CD4-positive, alpha-beta T cell (primary cell): Measurements from ENCODE around the gene KCNJ5. TPM values are rescaled to one million over a fixed set of nuclear protein-coding genes. Genes with fewer than 3 reads are reported as not detected.

ENCODE experiments used
- ATAC-seq: fragments of 200-7000 bp; cut with Tn5 transposase; one replicate; pipeline ENCODE4 v1.10.0; 2022; ENCODE audit warnings: mild to moderate bottlenecking; ENCODE audit not compliant: poor library complexity
- CTCF ChIA-PET: fragments of 350-600 bp; sonication (Branson Sonifier 250); formaldehyde crosslinking; loops from one replicate; lab custom pipeline; 2021; ENCODE audit warnings: antibody characterized with exemption, inconsistent platforms; lab: Charles Lee
- POLR2A ChIA-PET: fragments of 350-600 bp; sonication (Branson Sonifier 250); formaldehyde crosslinking; loops from one replicate; lab custom pipeline; 2021; ENCODE audit warnings: antibody characterized with exemption, inconsistent platforms; lab: Charles Lee
- DNase-seq, 14 experiments: peaks; one replicate each; pipeline ENCODE4 v3.0.0-alpha.2; 2013 to 2020; ENCODE audit warnings: mixed read lengths in 2 of 14
- H3K27ac ChIP-seq, 2 donors: one replicate each; pipeline versions ENCODE4 v1.5.1 to v1.7.0; 2013; ENCODE audit warnings: low read length in 2 of 2, low read depth in 1 of 2, mild to moderate bottlenecking in 1 of 2
- H3K27me3 ChIP-seq, 2 experiments: 1 replicate in 1 of 2; 2 replicates in 1 of 2; pipeline versions ENCODE4 v1.6.1 to v1.7.0; 2013; ENCODE audit warnings: low read length in 2 of 2, control low read depth in 1 of 2, mild to moderate bottlenecking in 1 of 2, moderate library complexity in 1 of 2; ENCODE audit not compliant: insufficient read depth in 2 of 2, control insufficient read depth in 1 of 2
- H3K36me3 ChIP-seq: one replicate; pipeline ENCODE4 v1.6.1; 2013; ENCODE audit warnings: low read length, control low read depth; ENCODE audit not compliant: insufficient read depth
- H3K4me1 ChIP-seq: one replicate; pipeline ENCODE4 v1.6.1; 2013; ENCODE audit warnings: low read length, control low read depth; ENCODE audit not compliant: insufficient read depth
- H3K4me3 ChIP-seq: one replicate; pipeline ENCODE4 v1.5.1; 2013; ENCODE audit warnings: mild to moderate bottlenecking, low read length, moderate library complexity
- H3K9me3 ChIP-seq, 2 experiments: 1 replicate in 1 of 2; 2 replicates in 1 of 2; pipeline versions ENCODE4 v1.6.1 to v1.7.0; 2013; ENCODE audit warnings: low read length in 2 of 2, mild to moderate bottlenecking in 2 of 2, control low read depth in 1 of 2, moderate library complexity in 1 of 2; ENCODE audit not compliant: control insufficient read depth in 1 of 2, insufficient read depth in 1 of 2
- H3K27ac Mint-ChIP-seq: one replicate; pipeline ENCODE4 v1.8.0; 2020; ENCODE audit warnings: mixed read lengths
- H3K27me3 Mint-ChIP-seq: one replicate; pipeline ENCODE4 v1.8.0; 2021; ENCODE audit warnings: mixed read lengths
- H3K36me3 Mint-ChIP-seq: one replicate; pipeline ENCODE4 v1.8.0; 2021; ENCODE audit warnings: low read depth, mixed read lengths
- H3K4me1 Mint-ChIP-seq: one replicate; pipeline ENCODE4 v1.8.0; 2021; ENCODE audit warnings: low read depth, mixed read lengths
- H3K4me3 Mint-ChIP-seq: one replicate; pipeline ENCODE4 v1.8.0; 2020; ENCODE audit warnings: mild to moderate bottlenecking, mixed read lengths
- H3K9me3 Mint-ChIP-seq: one replicate; pipeline ENCODE4 v1.8.0; 2020; ENCODE audit warnings: mixed read lengths
- intact Hi-C, 2 experiments: fragments of 100-400 bp; cut with DNase I in 1 of 2; cut with micrococcal nuclease in 1 of 2; formaldehyde crosslinking; loops; one replicate each; pipeline versions ENCODE4 v1.15.1 to v1.9.0; 2023 to 2025; cut with DNase I, micrococcal nuclease
- total RNA-seq, 174 experiments: library from RNA in 2 of 174; stranded (reverse) in 2 of 174; gene quantifications; one replicate each; pipeline ENCODE4 v1.2.3 and lab custom pipeline; 2021 to 2026
- TF ChIP-seq, protein P1 (sequence below): fragments of 200-600 bp; IDR thresholded peaks from one replicate; pipeline ENCODE4 v1.8.0; 2022; ENCODE audit warnings: antibody characterized with exemption, mild to moderate bottlenecking

KCNJ5 gene
- total RNA-seq, 2 experiments from 2014 or later: 0.05 TPM; not detected in 1

DNA sequence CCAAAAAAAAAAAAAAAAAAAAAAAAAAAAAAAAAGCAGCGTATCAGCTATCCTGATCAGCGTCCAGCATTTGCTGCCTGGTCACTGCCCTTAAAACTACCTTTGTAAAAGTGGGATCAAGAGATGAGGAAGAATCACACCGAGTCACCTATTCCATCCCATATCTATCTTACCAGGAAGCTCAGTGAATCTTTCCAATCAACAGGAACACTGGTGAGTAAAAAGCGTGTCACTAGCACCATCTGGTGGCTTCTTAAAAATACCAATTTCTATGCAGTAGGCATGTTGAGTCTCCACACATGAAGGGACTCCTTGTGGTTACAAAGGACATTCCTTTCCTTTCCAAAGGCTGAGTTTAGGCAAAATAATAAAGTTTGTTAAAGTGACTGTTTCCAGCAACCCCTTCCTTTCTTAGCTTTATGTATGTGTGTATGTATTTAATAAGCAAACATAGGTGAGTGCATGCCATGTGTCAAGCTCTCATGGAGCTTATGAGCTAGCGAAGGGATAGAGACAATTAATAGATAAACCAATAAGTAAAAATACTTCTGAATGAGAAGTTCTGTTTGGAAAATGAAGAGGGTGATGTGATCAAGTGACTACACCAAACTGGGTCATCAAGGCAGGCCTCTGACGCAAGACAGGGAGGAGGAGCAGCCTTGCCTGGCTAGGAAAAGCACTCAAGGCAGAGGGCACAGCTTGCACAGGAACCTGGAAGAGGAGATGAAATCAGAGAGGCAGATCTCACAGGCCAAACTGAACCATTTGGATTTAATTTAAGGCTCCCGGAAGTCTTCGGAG, 65.4 kb downstream of the KCNJ5 start:
- Histone ChIP-seq H3K4me3 (no peak overlapping the region), H3K27me3 (peaks cover 0 to 7% of the 10 kb centered on the region in 2 experiments), H3K36me3 (no peaks in the 10 kb centered on the region), H3K27ac (no peak overlapping the region), H3K9me3 (no peaks in the 10 kb centered on the region), H3K4me1 (peaks cover 2% of the 10 kb centered on the region)
- TF ChIP-seq, protein P1, sequence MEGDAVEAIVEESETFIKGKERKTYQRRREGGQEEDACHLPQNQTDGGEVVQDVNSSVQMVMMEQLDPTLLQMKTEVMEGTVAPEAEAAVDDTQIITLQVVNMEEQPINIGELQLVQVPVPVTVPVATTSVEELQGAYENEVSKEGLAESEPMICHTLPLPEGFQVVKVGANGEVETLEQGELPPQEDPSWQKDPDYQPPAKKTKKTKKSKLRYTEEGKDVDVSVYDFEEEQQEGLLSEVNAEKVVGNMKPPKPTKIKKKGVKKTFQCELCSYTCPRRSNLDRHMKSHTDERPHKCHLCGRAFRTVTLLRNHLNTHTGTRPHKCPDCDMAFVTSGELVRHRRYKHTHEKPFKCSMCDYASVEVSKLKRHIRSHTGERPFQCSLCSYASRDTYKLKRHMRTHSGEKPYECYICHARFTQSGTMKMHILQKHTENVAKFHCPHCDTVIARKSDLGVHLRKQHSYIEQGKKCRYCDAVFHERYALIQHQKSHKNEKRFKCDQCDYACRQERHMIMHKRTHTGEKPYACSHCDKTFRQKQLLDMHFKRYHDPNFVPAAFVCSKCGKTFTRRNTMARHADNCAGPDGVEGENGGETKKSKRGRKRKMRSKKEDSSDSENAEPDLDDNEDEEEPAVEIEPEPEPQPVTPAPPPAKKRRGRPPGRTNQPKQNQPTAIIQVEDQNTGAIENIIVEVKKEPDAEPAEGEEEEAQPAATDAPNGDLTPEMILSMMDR: peak; percentile 75
- CTCF ChIA-PET: interaction anchor here (1.2 to 1.6 kb wide), 5 partner anchors 9 to 73 kb away, joined by 3 to 8 read pairs (median 5); no protein-coding TSS in a partner anchor
- H3K27me3 Mint-ChIP-seq: peaks cover 5% of the 10 kb centered on the region
- H3K9me3 Mint-ChIP-seq: no peaks in the 10 kb centered on the region
- no peaks in the 10 kb centered on the region for H3K36me3 Mint-ChIP-seq
- ATAC-seq (no peak), DNase-seq (peak in 4 of 14 experiments; percentile 31 to 67 (median 60))
- H3K4me1 Mint-ChIP-seq: peaks cover 4% of the 10 kb centered on the region
- POLR2A ChIA-PET: interaction anchor here (0.7 to 1.4 kb wide), 2 partner anchors 14 to 72 kb away, joined by 4 read pairs; no protein-coding TSS in a partner anchor
- no peak overlapping the region for H3K27ac Mint-ChIP-seq
- no peak overlapping the region for H3K4me3 Mint-ChIP-seq
- intact Hi-C loops: loop anchor here (1.0 to 10.0 kb wide), 7 partner anchors 72 to 1112 kb away; no protein-coding TSS in a partner anchor

DNA sequence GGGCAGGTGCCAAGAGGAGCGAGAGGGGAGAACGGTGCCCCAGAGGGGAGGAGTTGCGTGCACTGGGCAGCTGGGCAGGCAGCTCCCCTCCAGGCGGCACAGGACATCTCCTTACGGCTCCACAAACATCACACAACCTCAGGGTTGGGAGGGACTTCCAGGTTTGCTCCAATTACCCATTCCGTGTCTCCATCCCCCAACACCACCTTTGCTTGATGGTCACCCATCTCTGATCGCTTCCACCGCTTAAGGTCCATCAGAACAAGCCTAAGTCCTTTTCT, 66.0 kb downstream of the KCNJ5 start:
- H3K9me3 ChIP-seq: no peaks in the 10 kb centered on the region
- no peaks in the 10 kb centered on the region for H3K36me3 ChIP-seq
- ATAC-seq (no peak), DNase-seq (no peak)
- H3K4me3 Mint-ChIP-seq: no peak overlapping the region
- TF ChIP-seq, protein P1: no peak
- H3K9me3 Mint-ChIP-seq: no peaks in the 10 kb centered on the region
- no peak overlapping the region for H3K27ac ChIP-seq
- CTCF ChIA-PET: interaction anchor here (1.2 to 1.6 kb wide), 5 partner anchors 9 to 73 kb away, joined by 3 to 8 read pairs (median 5); no protein-coding TSS in a partner anchor
- peaks cover 5% of the 10 kb centered on the region for H3K27me3 Mint-ChIP-seq
- peaks cover 4% of the 10 kb centered on the region for H3K4me1 Mint-ChIP-seq
- intact Hi-C loops: loop anchor here (2.0 to 10.0 kb wide), 5 partner anchors 785 to 1112 kb away; no protein-coding TSS in a partner anchor
- POLR2A ChIA-PET: interaction anchor here (1.4 kb wide), 1 partner anchor 72 kb away, joined by 4 read pairs; no protein-coding TSS in a partner anchor
- H3K36me3 Mint-ChIP-seq: no peaks in the 10 kb centered on the region
- H3K27me3 ChIP-seq: peaks cover 0 to 7% of the 10 kb centered on the region in 2 experiments
- H3K4me1 ChIP-seq: peaks cover 2% of the 10 kb centered on the region
- H3K27ac Mint-ChIP-seq: no peak overlapping the region
- no peak overlapping the region for H3K4me3 ChIP-seq

DNA sequence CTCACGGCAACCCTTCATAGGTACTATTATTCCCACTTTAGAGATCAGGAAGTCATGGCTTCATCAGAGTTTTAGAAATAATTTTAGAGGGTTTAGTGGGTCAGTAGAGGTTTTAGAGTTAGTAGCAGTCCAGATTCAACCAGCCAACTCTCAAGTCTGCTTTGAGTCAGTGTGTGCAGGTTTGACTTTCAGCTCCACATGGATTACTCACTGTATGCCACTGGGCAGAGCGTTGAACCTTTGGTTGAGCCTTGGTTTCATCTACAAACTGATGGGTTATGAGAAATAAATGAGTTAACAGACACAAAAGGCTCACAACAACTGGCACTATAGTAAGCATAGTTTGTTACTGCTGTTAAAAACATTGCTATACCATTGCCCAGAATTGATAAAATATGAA, 70.5 kb downstream of the KCNJ5 start:
- H3K4me3 ChIP-seq: no peak overlapping the region
- H3K9me3 ChIP-seq: no peaks in the 10 kb centered on the region
- DNase-seq: no peak
- ATAC-seq: no peak
- no peak overlapping the region for H3K27ac ChIP-seq
- Mint-ChIP-seq H3K27ac (no peak overlapping the region), H3K4me1 (peaks cover 15% of the 10 kb centered on the region), H3K27me3 (peaks cover 1% of the 10 kb centered on the region), H3K36me3 (no peaks in the 10 kb centered on the region), H3K4me3 (no peak overlapping the region), H3K9me3 (no peaks in the 10 kb centered on the region)
- CTCF ChIA-PET: no interaction called here
- H3K27me3 ChIP-seq: peaks cover 0 to 7% of the 10 kb centered on the region in 2 experiments
- POLR2A ChIA-PET: no interaction called here
- H3K4me1 ChIP-seq: no peaks in the 10 kb centered on the region
- intact Hi-C loops: no loop called here
- TF ChIP-seq, protein P1: no peak
- H3K36me3 ChIP-seq: no peaks in the 10 kb centered on the region
